Ascending aorta (tissue), 2 donors: ENCODE results near the gene GRM7. TPM values are rescaled to one million over a fixed set of nuclear protein-coding genes. Genes with fewer than 3 reads are reported as not detected.

Experiments
- DNase-seq, 2 donors: peaks; one replicate each; pipeline ENCODE4 v3.0.0-alpha.2; 2019; ENCODE audit warnings: low spot score in 2 of 2
- H3K27ac ChIP-seq, 2 donors: fragments of 200-600 bp; sonication (generic); one replicate each; pipeline ENCODE4 v1.5.1; 2016 to 2017; ENCODE audit warnings: mild to moderate bottlenecking in 1 of 2
- H3K27me3 ChIP-seq: fragments of 200-600 bp; sonication (generic); one replicate; pipeline ENCODE4 v1.5.1; 2017
- H3K36me3 ChIP-seq, 2 donors: fragments of 200-600 bp; sonication (generic); one replicate each; pipeline ENCODE4 v1.5.1; 2016
- H3K4me1 ChIP-seq, 2 donors: fragments of 200-600 bp; sonication (generic); one replicate each; pipeline ENCODE4 v1.5.1; 2016 to 2017; ENCODE audit warnings: mild to moderate bottlenecking in 1 of 2
- H3K4me3 ChIP-seq, 2 donors: fragments of 200-600 bp; sonication (generic); one replicate each; pipeline ENCODE4 v1.5.1; 2016 to 2017; ENCODE audit warnings: mild to moderate bottlenecking in 1 of 2
- H3K9me3 ChIP-seq, 2 donors: fragments of 200-600 bp; sonication (generic); one replicate each; pipeline ENCODE4 v1.5.1; 2016
- CTCF ChIP-seq, 3 experiments: fragments of 200-600 bp in 2 of 3; fragments of 450-650 bp in 1 of 3; sonication (generic) in 2 of 3; IDR thresholded peaks; one replicate each; pipeline ENCODE4 v1.5.1; 2016 to 2019; ENCODE audit warnings: antibody characterized with exemption in 3 of 3, mild to moderate bottlenecking in 1 of 3, moderate library complexity in 1 of 3
- intact Hi-C: fragments of 100-400 bp; cut with DNase I; formaldehyde crosslinking; loops from one replicate; pipeline ENCODE4 v1.15.1; 2023
- total RNA-seq: library from RNA; depleted of rRNA; stranded (reverse); fragments of >200 nt; gene quantifications from one replicate; pipeline ENCODE4 v1.1.0, GENCODE V29; 2016

The GRM7 gene
- 4.8 TPM for total RNA-seq

GRCh38 chr3:6860954-6861624 is at the start of gene GRM7:
Gene GRM7 (plus strand): TSS chr3:6861115.
- no peaks in the 10 kb centered on the region for H3K9me3 ChIP-seq
- no peaks in the 10 kb centered on the region for H3K36me3 ChIP-seq
- intact Hi-C loops = no loop called here
- H3K4me1 ChIP-seq = peaks cover 3 to 4% of the 10 kb centered on the region in 2 donors
- H3K27me3 ChIP-seq = peaks cover 5% of the 10 kb centered on the region
- peak in 1 of 2 donors; percentile 73 for DNase-seq
- H3K27ac ChIP-seq = no peak within 1 kb of the TSS
- H3K4me3 ChIP-seq = peak within 1 kb of the TSS; percentile 48 to 62
- TF ChIP-seq CTCF (IDR thresholded peaks at IDR 0.05) = no peak

GRCh38 chr3:6821411-6821810 is 39.5 kb upstream of the GRM7 start:
- intact Hi-C loops = no loop called here
- DNase-seq = no peak
- no peak overlapping the region for H3K27ac ChIP-seq
- no peak overlapping the region for H3K4me3 ChIP-seq
- no peaks in the 10 kb centered on the region for H3K4me1 ChIP-seq
- no peaks in the 10 kb centered on the region for H3K9me3 ChIP-seq
- TF ChIP-seq CTCF (IDR thresholded peaks at IDR 0.05) = no peak
- no peaks in the 10 kb centered on the region for H3K27me3 ChIP-seq
- no peaks in the 10 kb centered on the region for H3K36me3 ChIP-seq

- DNase-seq = no peak
- Histone ChIP-seq H3K27ac (no peak overlapping the region), H3K4me3 (no peak overlapping the region), H3K9me3 (no peaks in the 10 kb centered on the region), H3K4me1 (no peaks in the 10 kb centered on the region), H3K36me3 (no peaks in the 10 kb centered on the region), H3K27me3 (no peaks in the 10 kb centered on the region)
- no peak for TF ChIP-seq CTCF (IDR thresholded peaks at IDR 0.05)
- intact Hi-C loops = no loop called here
Measured at GRCh38 chr3:6825524-6825923, 35.4 kb upstream of the GRM7 start.

GRCh38 chr3:6827453-6827852 is 33.5 kb upstream of the GRM7 start:
- no peak for DNase-seq
- H3K27me3 ChIP-seq = no peaks in the 10 kb centered on the region
- no peak for TF ChIP-seq CTCF (IDR thresholded peaks at IDR 0.05)
- no peaks in the 10 kb centered on the region for H3K9me3 ChIP-seq
- intact Hi-C loops = no loop called here
- H3K4me1 ChIP-seq = no peaks in the 10 kb centered on the region
- H3K36me3 ChIP-seq = no peaks in the 10 kb centered on the region
- no peak overlapping the region for H3K27ac ChIP-seq
- no peak overlapping the region for H3K4me3 ChIP-seq

- Histone ChIP-seq H3K4me3 (no peak overlapping the region), H3K4me1 (no peaks in the 10 kb centered on the region), H3K9me3 (no peaks in the 10 kb centered on the region), H3K27me3 (no peaks in the 10 kb centered on the region), H3K36me3 (no peaks in the 10 kb centered on the region), H3K27ac (no peak overlapping the region)
- TF ChIP-seq CTCF (IDR thresholded peaks at IDR 0.05) = no peak
- DNase-seq = no peak
- intact Hi-C loops = no loop called here
Measured at GRCh38 chr3:6844723-6845122, 16.2 kb upstream of the GRM7 start.

GRCh38 chr3:6854184-6854583 is 6.7 kb upstream of the GRM7 start:
- intact Hi-C loops = no loop called here

More at GRCh38 chr3:6854184-6854583, 6.7 kb upstream of the GRM7 start:
- Histone ChIP-seq H3K36me3 (no peaks in the 10 kb centered on the region), H3K27ac (no peak overlapping the region), H3K27me3 (no peaks in the 10 kb centered on the region), H3K4me1 (no peaks in the 10 kb centered on the region), H3K9me3 (no peaks in the 10 kb centered on the region), H3K4me3 (no peak overlapping the region)
- TF ChIP-seq CTCF (IDR thresholded peaks at IDR 0.05) = no peak
- DNase-seq = no peak
